Measurements from ENCODE around the gene PRDM10.

DNA sequence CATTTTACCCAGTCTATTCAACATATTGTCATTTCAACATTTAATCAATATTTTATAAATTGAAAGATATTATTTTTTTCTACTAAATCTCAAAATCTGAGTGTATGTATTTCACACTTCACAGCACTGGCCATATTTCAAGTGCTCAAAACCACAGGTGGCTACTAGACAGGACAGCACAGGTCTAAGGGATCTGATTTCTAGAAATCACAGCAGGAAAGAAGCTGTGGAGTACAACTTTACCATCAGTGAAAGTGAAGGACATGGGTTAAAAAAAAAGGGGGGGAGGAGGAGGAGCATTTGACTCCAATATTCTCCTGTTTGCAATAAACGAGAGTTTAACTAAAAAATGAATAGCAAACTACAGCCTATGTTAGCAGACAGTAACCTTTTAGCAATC is 4.5 kb downstream of the PRDM10 start:
- TF ChIP-seq POLR2A (IDR thresholded peaks at IDR 0.05): no peak
- TF ChIP-seq, protein P1, sequence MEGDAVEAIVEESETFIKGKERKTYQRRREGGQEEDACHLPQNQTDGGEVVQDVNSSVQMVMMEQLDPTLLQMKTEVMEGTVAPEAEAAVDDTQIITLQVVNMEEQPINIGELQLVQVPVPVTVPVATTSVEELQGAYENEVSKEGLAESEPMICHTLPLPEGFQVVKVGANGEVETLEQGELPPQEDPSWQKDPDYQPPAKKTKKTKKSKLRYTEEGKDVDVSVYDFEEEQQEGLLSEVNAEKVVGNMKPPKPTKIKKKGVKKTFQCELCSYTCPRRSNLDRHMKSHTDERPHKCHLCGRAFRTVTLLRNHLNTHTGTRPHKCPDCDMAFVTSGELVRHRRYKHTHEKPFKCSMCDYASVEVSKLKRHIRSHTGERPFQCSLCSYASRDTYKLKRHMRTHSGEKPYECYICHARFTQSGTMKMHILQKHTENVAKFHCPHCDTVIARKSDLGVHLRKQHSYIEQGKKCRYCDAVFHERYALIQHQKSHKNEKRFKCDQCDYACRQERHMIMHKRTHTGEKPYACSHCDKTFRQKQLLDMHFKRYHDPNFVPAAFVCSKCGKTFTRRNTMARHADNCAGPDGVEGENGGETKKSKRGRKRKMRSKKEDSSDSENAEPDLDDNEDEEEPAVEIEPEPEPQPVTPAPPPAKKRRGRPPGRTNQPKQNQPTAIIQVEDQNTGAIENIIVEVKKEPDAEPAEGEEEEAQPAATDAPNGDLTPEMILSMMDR (IDR thresholded peaks at IDR 0.05): no peak
